ENCODE measurements around the gene ATP13A3.

- TF ChIP-seq GATA3 (IDR thresholded peaks at IDR 0.05; ENCODE audit: low read depth, low read length): no peak
- TF ChIP-seq GATA2 (IDR thresholded peaks at IDR 0.05; ENCODE audit: low read depth, low read length): no peak
These were observed 47.4 kb upstream of the ATP13A3 start for GRCh38 chr3:194534243-194534642.

All from SH-SY5Y (cell line).